Common myeloid progenitor, CD34-positive (primary cell): ENCODE measurements around the gene PCDHGA10.
"Not testable (repeated sequence)": the region's sequence is repeated elsewhere in the genome, so short reads cannot be mapped to it uniquely, and the experiment has no call there.

Experiments used
- CTCF ChIA-PET: fragments of 350-600 bp; sonication (Branson Sonifier 250); formaldehyde crosslinking; loops from one replicate; lab custom pipeline; 2021; ENCODE audit warnings: antibody characterized with exemption; lab: Charles Lee
- POLR2A ChIA-PET: fragments of 350-600 bp; sonication (Branson Sonifier 250); formaldehyde crosslinking; loops from one replicate; lab custom pipeline; 2021; ENCODE audit warnings: antibody characterized with exemption; lab: Charles Lee
- DNase-seq, 3 donors: peaks; one replicate each; pipeline versions ENCODE4 v3.0.0 to v3.0.0-alpha.2; 2013
- H3K27ac ChIP-seq, 2 experiments: 1 replicate in 1 of 2; 2 replicates in 1 of 2; pipeline ENCODE4 v1.7.0; 2013; ENCODE audit warnings: inconsistent platforms in 2 of 2, low read length in 2 of 2, mild to moderate bottlenecking in 2 of 2, low read depth in 1 of 2, moderate library complexity in 1 of 2; ENCODE audit not compliant: severe bottlenecking in 2 of 2, insufficient read depth in 1 of 2, poor library complexity in 1 of 2
- H3K27me3 ChIP-seq, 5 experiments: replicated peaks in 2 of 5; 1 replicate in 3 of 5; 2 replicates in 2 of 5; pipeline versions ENCODE4 v1.6.1 to v1.7.0; 2013; ENCODE audit warnings: low read length in 4 of 5, mild to moderate bottlenecking in 2 of 5, moderate library complexity in 2 of 5, inconsistent platforms in 1 of 5; ENCODE audit not compliant: insufficient read depth in 5 of 5, control insufficient read depth in 4 of 5
- H3K36me3 ChIP-seq, 4 experiments: 1 replicate in 2 of 4; 2 replicates in 2 of 4; pipeline versions ENCODE4 v1.6.1 to v1.7.0; 2013; ENCODE audit warnings: low read length in 3 of 4, control low read depth in 1 of 4, mild to moderate bottlenecking in 1 of 4; ENCODE audit not compliant: control insufficient read depth in 4 of 4, insufficient read depth in 4 of 4
- H3K4me1 ChIP-seq, 4 experiments: 1 replicate in 3 of 4; 2 replicates in 1 of 4; pipeline versions ENCODE4 v1.6.1 to v1.7.1; 2013; ENCODE audit warnings: low read length in 3 of 4, mild to moderate bottlenecking in 3 of 4, control low read depth in 1 of 4, inconsistent platforms in 1 of 4, moderate library complexity in 1 of 4; ENCODE audit not compliant: control insufficient read depth in 4 of 4, insufficient read depth in 4 of 4; ENCODE audit errors: control extremely low read depth in 1 of 4
- H3K4me3 ChIP-seq, 7 experiments: 1 replicate in 4 of 7; 2 replicates in 3 of 7; pipeline versions ENCODE4 v1.5.1 to v1.7.0; 2013; ENCODE audit warnings: mild to moderate bottlenecking in 7 of 7, low read length in 6 of 7, moderate library complexity in 6 of 7, inconsistent platforms in 2 of 7, low read depth in 2 of 7, control low read depth in 1 of 7; ENCODE audit not compliant: insufficient read depth in 4 of 7, control insufficient read depth in 1 of 7; ENCODE audit errors: extremely low read depth in 1 of 7
- H3K9me3 ChIP-seq, 5 experiments: 1 replicate in 4 of 5; 2 replicates in 1 of 5; pipeline versions ENCODE4 v1.6.1 to v1.7.1; 2013; ENCODE audit warnings: low read length in 4 of 5, mild to moderate bottlenecking in 2 of 5, inconsistent platforms in 1 of 5, low read depth in 1 of 5, moderate library complexity in 1 of 5; ENCODE audit not compliant: control insufficient read depth in 4 of 5, insufficient read depth in 2 of 5; ENCODE audit errors: control extremely low read depth in 1 of 5
- WGBS: methylation state at CpG from one replicate; pipeline ENCODE4 v1.1.5; 2013; ENCODE audit not compliant: insufficient coverage; 5-methylcytosine and 5-hydroxymethylcytosine counted together

Gene PCDHGA10

DNA sequence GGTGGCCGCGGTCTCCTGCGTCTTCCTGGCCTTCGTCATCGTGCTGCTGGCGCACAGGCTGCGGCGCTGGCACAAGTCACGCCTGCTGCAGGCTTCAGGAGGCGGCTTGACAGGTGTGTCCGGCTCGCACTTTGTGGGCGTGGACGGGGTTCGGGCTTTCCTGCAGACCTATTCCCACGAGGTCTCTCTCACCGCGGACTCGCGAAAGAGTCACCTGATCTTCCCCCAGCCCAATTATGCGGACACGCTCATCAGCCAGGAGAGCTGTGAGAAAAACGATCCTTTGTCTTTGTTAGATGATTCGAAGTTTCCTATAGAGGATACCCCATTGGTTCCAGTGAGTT is 2.5 kb downstream of the PCDHGA10 start:
- POLR2A ChIA-PET, H3K36me3 ChIP-seq, H3K27ac ChIP-seq: not testable (repeated sequence)
- Histone ChIP-seq H3K4me1 (peaks cover 0 to 21% (median 10%) of the 10 kb centered on the region in 4 experiments), H3K27me3 (peaks cover 24 to 83% (median 31%) of the 10 kb centered on the region in 5 experiments), H3K4me3 (peak overlapping the region in 3 of 7 experiments; percentile 3 to 26 (median 16)), H3K9me3 (peaks cover 1 to 38% (median 29%) of the 10 kb centered on the region in 5 experiments)
- CTCF ChIA-PET = interaction anchor here (3.2 to 7.4 kb wide), 4 partner anchors 108 to 148 kb away, joined by 9 to 77 read pairs (median 48); no protein-coding TSS in a partner anchor
- WGBS = 12% methylated on average over 11 of the region's 24 CpGs
- peak in 2 of 3 donors; percentile 39 to 62 for DNase-seq

GRCh38 chr5:141417494-141418172 is 4.8 kb downstream of the PCDHGA10 start, which contains the start of gene PCDHGB7:
Gene PCDHGB7, plus strand, starts transcription at chr5:141417677. Its CDS starts 183 bp downstream, at chr5:141417860.
- Histone ChIP-seq H3K4me1 (peaks cover 0 to 27% (median 18%) of the 10 kb centered on the region in 4 experiments), H3K27me3 (peaks cover 35 to 90% (median 41%) of the 10 kb centered on the region in 5 experiments), H3K9me3 (peaks cover 0 to 52% (median 39%) of the 10 kb centered on the region in 5 experiments), H3K4me3 (peak within 1 kb of the TSS; percentile 44 to 80 (median 60))
- 1% methylated on average over 27 of the region's 47 CpGs for WGBS
- CTCF ChIA-PET = interaction anchor here (0.6 to 7.4 kb wide), 17 partner anchors 12 to 192 kb away, joined by 3 to 77 read pairs (median 6); partner anchors contain the start of genes PCDHGA12, PCDHGA9, PCDHGC5 and TAF7
- POLR2A ChIA-PET, H3K27ac ChIP-seq, H3K36me3 ChIP-seq: not testable (repeated sequence)
- peak; percentile 82 to 88 (median 88) for DNase-seq

GRCh38 chr5:141419074-141419880 is 6.5 kb downstream of the PCDHGA10 start:
- ChIA-PET POLR2A (no interaction called here), CTCF (interaction anchor here (1.0 to 6.6 kb wide), 10 partner anchors 11 to 147 kb away, joined by 3 to 65 read pairs (median 10); partner anchors contain the start of gene PCDHGA12)
- 34% methylated on average over 60 of the region's 74 CpGs for WGBS
- Histone ChIP-seq H3K4me1 (peaks cover 0 to 23% (median 9%) of the 10 kb centered on the region in 4 experiments), H3K9me3 (peaks cover 0 to 59% (median 42%) of the 10 kb centered on the region in 5 experiments), H3K27ac (no peak overlapping the region), H3K4me3 (no peak overlapping the region), H3K36me3 (peaks cover 0 to 2% (median 0%) of the 10 kb centered on the region in 4 experiments), H3K27me3 (peaks cover 33 to 91% (median 34%) of the 10 kb centered on the region in 5 experiments)
- DNase-seq = peak in 1 of 3 donors; percentile 6

- ChIA-PET POLR2A (no interaction called here), CTCF (interaction anchor here (0.6 to 6.6 kb wide), 26 partner anchors 8 to 146 kb away, joined by 3 to 65 read pairs (median 4); partner anchors contain the start of genes PCDHGA10, PCDHGA12, PCDHGA8 and PCDHGB3)
- DNase-seq = peak; percentile 75 to 81 (median 80)
- Histone ChIP-seq H3K27ac (no peak within 1 kb of the TSS), H3K36me3 (peaks cover 0 to 2% (median 0%) of the 10 kb centered on the region in 4 experiments), H3K4me3 (peak within 1 kb of the TSS; percentile 36 to 81 (median 63)), H3K4me1 (peaks cover 0 to 18% (median 9%) of the 10 kb centered on the region in 4 experiments), H3K9me3 (peaks cover 0 to 61% (median 39%) of the 10 kb centered on the region in 5 experiments), H3K27me3 (peaks cover 30 to 89% (median 37%) of the 10 kb centered on the region in 5 experiments)
- WGBS = 3% methylated on average over 33 of the region's 42 CpGs
Measured at GRCh38 chr5:141420855-141421488, 8.2 kb downstream of the PCDHGA10 start, which contains the start of gene PCDHGA11. Gene PCDHGA11, plus strand, starts transcription at chr5:141421051. Its CDS starts 177 bp downstream, at chr5:141421228.

- Histone ChIP-seq H3K9me3 (peaks cover 0 to 66% (median 43%) of the 10 kb centered on the region in 5 experiments), H3K4me3 (peak overlapping the region in 6 of 7 experiments; percentile 44 to 81 (median 68)), H3K27me3 (peaks cover 28 to 88% (median 37%) of the 10 kb centered on the region in 5 experiments), H3K36me3 (peaks cover 0 to 2% (median 0%) of the 10 kb centered on the region in 4 experiments), H3K27ac (no peak overlapping the region), H3K4me1 (peaks cover 0 to 18% (median 9%) of the 10 kb centered on the region in 4 experiments)
- no peak for DNase-seq
- POLR2A ChIA-PET = no interaction called here
- CTCF ChIA-PET = interaction anchor here (0.6 to 6.6 kb wide), 24 partner anchors 8 to 146 kb away, joined by 3 to 65 read pairs (median 4); partner anchors contain the start of genes PCDHGA10, PCDHGA12, PCDHGA8 and PCDHGB3
- WGBS = 8% methylated on average over 11 of the region's 13 CpGs
Measured at GRCh38 chr5:141421489-141421855, 8.7 kb downstream of the PCDHGA10 start.

- CTCF ChIA-PET = interaction anchor here (2.4 kb wide), 1 partner anchor 31 kb away, joined by 9 read pairs; the partner anchor contains the start of gene PCDHGA8
- H3K27me3 ChIP-seq = peaks cover 28 to 94% (median 43%) of the 10 kb centered on the region in 5 experiments
- peaks cover 2 to 79% (median 56%) of the 10 kb centered on the region in 5 experiments for H3K9me3 ChIP-seq
- POLR2A ChIA-PET = no interaction called here
- H3K36me3 ChIP-seq = peaks cover 0 to 2% (median 0%) of the 10 kb centered on the region in 4 experiments
- WGBS = 20% methylated on average over 38 of the region's 42 CpGs
- peaks cover 0 to 15% (median 9%) of the 10 kb centered on the region in 4 experiments for H3K4me1 ChIP-seq
- peak in 1 of 3 donors; percentile 40 for DNase-seq
- H3K4me3 ChIP-seq = no peak overlapping the region
- no peak overlapping the region for H3K27ac ChIP-seq
Measured at GRCh38 chr5:141422742-141423291, 10.0 kb downstream of the PCDHGA10 start.
